OCI-LY3 (cell line): ENCODE measurements around the gene LRRC7.
"Not testable (repeated sequence)": the region's sequence is repeated elsewhere in the genome, so short reads cannot be mapped to it uniquely, and the experiment has no call there.

Experiments
- EZH2phosphoT487 ChIP-seq: fragments of 200-600 bp; shearing (Covaris generic); IDR thresholded peaks from 2 replicates; pipeline ENCODE4 v1.6.1; 2018; ENCODE audit warnings: antibody characterized with exemption, mixed run types, low read depth
- TF ChIP-seq, protein P1 (sequence below): fragments of 200-600, 300-600 bp; sonication (generic); IDR thresholded peaks from 2 replicates; pipeline ENCODE4 v1.5.1; 2014; ENCODE audit warnings: antibody characterized with exemption, low read length, low read depth

GRCh38 chr1:69717834-69718233 is 150.1 kb downstream of the LRRC7 start:
- TF ChIP-seq, protein P1, sequence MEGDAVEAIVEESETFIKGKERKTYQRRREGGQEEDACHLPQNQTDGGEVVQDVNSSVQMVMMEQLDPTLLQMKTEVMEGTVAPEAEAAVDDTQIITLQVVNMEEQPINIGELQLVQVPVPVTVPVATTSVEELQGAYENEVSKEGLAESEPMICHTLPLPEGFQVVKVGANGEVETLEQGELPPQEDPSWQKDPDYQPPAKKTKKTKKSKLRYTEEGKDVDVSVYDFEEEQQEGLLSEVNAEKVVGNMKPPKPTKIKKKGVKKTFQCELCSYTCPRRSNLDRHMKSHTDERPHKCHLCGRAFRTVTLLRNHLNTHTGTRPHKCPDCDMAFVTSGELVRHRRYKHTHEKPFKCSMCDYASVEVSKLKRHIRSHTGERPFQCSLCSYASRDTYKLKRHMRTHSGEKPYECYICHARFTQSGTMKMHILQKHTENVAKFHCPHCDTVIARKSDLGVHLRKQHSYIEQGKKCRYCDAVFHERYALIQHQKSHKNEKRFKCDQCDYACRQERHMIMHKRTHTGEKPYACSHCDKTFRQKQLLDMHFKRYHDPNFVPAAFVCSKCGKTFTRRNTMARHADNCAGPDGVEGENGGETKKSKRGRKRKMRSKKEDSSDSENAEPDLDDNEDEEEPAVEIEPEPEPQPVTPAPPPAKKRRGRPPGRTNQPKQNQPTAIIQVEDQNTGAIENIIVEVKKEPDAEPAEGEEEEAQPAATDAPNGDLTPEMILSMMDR, result not testable (repeated sequence)
- TF ChIP-seq EZH2phosphoT487, result not testable (repeated sequence)
